ENCODE results near the gene DAB1. TPM values are rescaled to one million over a fixed set of nuclear protein-coding genes. Genes with fewer than 3 reads are reported as not detected.

Gene DAB1
- total RNA-seq, 1 donor from 2014 or later = 19.1 TPM

- TF ChIP-seq CTCF (IDR thresholded peaks at IDR 0.05; ENCODE audit: unreplicated experiment) = no peak
- no peaks in the 10 kb centered on the region for H3K4me1 Mint-ChIP-seq (ENCODE audit: unreplicated experiment)
Observed at GRCh38 chr1:57316291-57316690, 107.6 kb downstream of the DAB1 start.

GRCh38 chr1:57312869-57313268 is 111.0 kb downstream of the DAB1 start:
- Mint-ChIP-seq H3K27ac (ENCODE audit: unreplicated experiment) (no peak overlapping the region), H3K9me3 (ENCODE audit: unreplicated experiment) (no peaks in the 10 kb centered on the region), H3K4me1 (ENCODE audit: unreplicated experiment) (no peaks in the 10 kb centered on the region), H3K36me3 (ENCODE audit: low read depth, unreplicated experiment) (peaks cover under 1% of the 10 kb centered on the region), H3K4me3 (ENCODE audit: unreplicated experiment) (no peak overlapping the region), H3K27me3 (ENCODE audit: unreplicated experiment) (no peaks in the 10 kb centered on the region)
- no peak for DNase-seq (ENCODE audit: low spot score)
- TF ChIP-seq CTCF (IDR thresholded peaks at IDR 0.05; ENCODE audit: unreplicated experiment) = no peak

More at GRCh38 chr1:57316291-57316690, 107.6 kb downstream of the DAB1 start:
- no peaks in the 10 kb centered on the region for H3K9me3 Mint-ChIP-seq (ENCODE audit: unreplicated experiment)
- no peak for DNase-seq (ENCODE audit: low spot score)
- no peaks in the 10 kb centered on the region for H3K27me3 Mint-ChIP-seq (ENCODE audit: unreplicated experiment)
- H3K27ac Mint-ChIP-seq (ENCODE audit: unreplicated experiment) = no peak overlapping the region
- H3K4me3 Mint-ChIP-seq (ENCODE audit: unreplicated experiment) = no peak overlapping the region
- H3K36me3 Mint-ChIP-seq (ENCODE audit: low read depth, unreplicated experiment) = no peaks in the 10 kb centered on the region

- peaks cover 5% of the 10 kb centered on the region for H3K36me3 Mint-ChIP-seq (ENCODE audit: low read depth, unreplicated experiment)
- no peaks in the 10 kb centered on the region for H3K9me3 Mint-ChIP-seq (ENCODE audit: unreplicated experiment)
- H3K27me3 Mint-ChIP-seq (ENCODE audit: unreplicated experiment) = peaks cover 2% of the 10 kb centered on the region
- H3K4me3 Mint-ChIP-seq (ENCODE audit: unreplicated experiment) = no peak overlapping the region
- no peak for TF ChIP-seq CTCF (IDR thresholded peaks at IDR 0.05; ENCODE audit: unreplicated experiment)
- DNase-seq (ENCODE audit: low spot score) = no peak
- no peak overlapping the region for H3K27ac Mint-ChIP-seq (ENCODE audit: unreplicated experiment)
- H3K4me1 Mint-ChIP-seq (ENCODE audit: unreplicated experiment) = no peaks in the 10 kb centered on the region
Observed at GRCh38 chr1:57311411-57311810, 112.4 kb downstream of the DAB1 start.

- Mint-ChIP-seq H3K36me3 (ENCODE audit: low read depth, unreplicated experiment) (peaks cover 5% of the 10 kb centered on the region), H3K27ac (ENCODE audit: unreplicated experiment) (no peak overlapping the region), H3K27me3 (ENCODE audit: unreplicated experiment) (peaks cover 2% of the 10 kb centered on the region), H3K9me3 (ENCODE audit: unreplicated experiment) (no peaks in the 10 kb centered on the region), H3K4me1 (ENCODE audit: unreplicated experiment) (no peaks in the 10 kb centered on the region), H3K4me3 (ENCODE audit: unreplicated experiment) (no peak overlapping the region)
- TF ChIP-seq CTCF (IDR thresholded peaks at IDR 0.05; ENCODE audit: unreplicated experiment) = no peak
- no peak for DNase-seq (ENCODE audit: low spot score)
Observed at GRCh38 chr1:57311006-57311405, 112.9 kb downstream of the DAB1 start.

GRCh38 chr1:57309630-57310029 is 114.2 kb downstream of the DAB1 start:
- peaks cover 2% of the 10 kb centered on the region for H3K4me1 Mint-ChIP-seq (ENCODE audit: unreplicated experiment)
- H3K27ac Mint-ChIP-seq (ENCODE audit: unreplicated experiment) = no peak overlapping the region
- no peak overlapping the region for H3K4me3 Mint-ChIP-seq (ENCODE audit: unreplicated experiment)
- H3K9me3 Mint-ChIP-seq (ENCODE audit: unreplicated experiment) = no peaks in the 10 kb centered on the region
- H3K27me3 Mint-ChIP-seq (ENCODE audit: unreplicated experiment) = peaks cover 2% of the 10 kb centered on the region
- TF ChIP-seq CTCF (IDR thresholded peaks at IDR 0.05; ENCODE audit: unreplicated experiment) = no peak
- no peak for DNase-seq (ENCODE audit: low spot score)
- peaks cover 5% of the 10 kb centered on the region for H3K36me3 Mint-ChIP-seq (ENCODE audit: low read depth, unreplicated experiment)

Measured in endothelial cell (in vitro differentiated cells).